WTC11 (cell line): ENCODE results near the gene B3GALT4. TPM values are rescaled to one million over a fixed set of nuclear protein-coding genes. Genes with fewer than 3 reads are reported as not detected.

Experiments used
- ATAC-seq: fragments of 200-7000 bp; cut with Tn5 transposase; 2 replicates; pipeline ENCODE4 v1.10.0; 2021; ENCODE audit warnings: mild to moderate bottlenecking, moderate library complexity
- CTCF ChIA-PET: fragments of 300-600 bp; sonication (Branson Sonifier 250); formaldehyde crosslinking; loops from one replicate; lab custom pipeline; 2021; ENCODE audit warnings: antibody characterized with exemption; lab: Charles Lee
- POLR2A ChIA-PET: fragments of 350-600 bp; sonication (Branson Sonifier 250); formaldehyde crosslinking; loops from one replicate; lab custom pipeline; 2021; ENCODE audit warnings: antibody characterized with exemption; lab: Charles Lee
- DNase-seq: peaks from one replicate; pipeline ENCODE4 v3.0.0; 2021; ENCODE audit warnings: low spot score
- H3K27ac Mint-ChIP-seq: 2 replicates; pipeline ENCODE4 v1.8.0; 2021; ENCODE audit warnings: mixed read lengths
- H3K27me3 Mint-ChIP-seq: 2 replicates; pipeline ENCODE4 v1.8.0; 2021; ENCODE audit warnings: low read depth, mild to moderate bottlenecking, moderate library complexity, mixed read lengths
- H3K36me3 Mint-ChIP-seq: 2 replicates; pipeline ENCODE4 v1.8.0; 2021; ENCODE audit warnings: mixed read lengths
- H3K4me1 Mint-ChIP-seq: 2 replicates; pipeline ENCODE4 v1.8.0; 2022; ENCODE audit warnings: mixed read lengths
- H3K4me3 Mint-ChIP-seq: 2 replicates; pipeline ENCODE4 v1.8.0; 2021; ENCODE audit warnings: mild to moderate bottlenecking, moderate library complexity, mixed read lengths
- H3K9me3 Mint-ChIP-seq: 2 replicates; pipeline ENCODE4 v1.8.0; 2021; ENCODE audit warnings: mixed read lengths
- CBFB ChIP-seq: sonication (generic); formaldehyde crosslinking; IDR thresholded peaks from 2 replicates; pipeline ENCODE4 v1.8.1; 2022; ENCODE audit warnings: mild to moderate bottlenecking, low read depth, missing genetic modification reagents
- FOXJ3 ChIP-seq: sonication (generic); formaldehyde crosslinking; IDR thresholded peaks from 2 replicates; pipeline ENCODE4 v1.9.0; 2021; ENCODE audit warnings: missing genetic modification reagents, mild to moderate bottlenecking, borderline replicate concordance
- FOXP1 ChIP-seq: sonication (generic); formaldehyde crosslinking; IDR thresholded peaks from 2 replicates; pipeline ENCODE4 v1.8.0; 2022; ENCODE audit warnings: missing genetic modification reagents, mild to moderate bottlenecking, moderate library complexity, borderline replicate concordance
- HMGA2 ChIP-seq: fragments of 250-450 bp; sonication (Bioruptor Pico); IDR thresholded peaks from 2 replicates; pipeline ENCODE4 v1.4.0; 2021; ENCODE audit warnings: mild to moderate bottlenecking, moderate library complexity
- JAZF1 ChIP-seq: fragments of 250-450 bp; sonication (Bioruptor Pico); IDR thresholded peaks from 2 replicates; pipeline ENCODE4 v1.9.0; 2021; ENCODE audit warnings: moderate library complexity, mild to moderate bottlenecking, inconsistent platforms
- NFATC4 ChIP-seq: fragments of 250-450 bp; sonication (Bioruptor Pico); IDR thresholded peaks from 2 replicates; pipeline ENCODE4 v1.9.0; 2021; ENCODE audit warnings: mild to moderate bottlenecking
- NFYB ChIP-seq: sonication (generic); formaldehyde crosslinking; conservative IDR thresholded peaks from 2 replicates; pipeline ENCODE4 v1.8.0; 2022; ENCODE audit warnings: low read depth, missing genetic modification reagents
- TEAD1 ChIP-seq: sonication (generic); formaldehyde crosslinking; IDR thresholded peaks from 2 replicates; pipeline ENCODE4 v1.8.0; 2022; ENCODE audit warnings: mild to moderate bottlenecking, missing genetic modification reagents
- ZNF232 ChIP-seq: sonication (generic); formaldehyde crosslinking; IDR thresholded peaks from 2 replicates; pipeline ENCODE4 v1.8.0; 2022; ENCODE audit warnings: mild to moderate bottlenecking, missing genetic modification reagents
- ZNF317 ChIP-seq: sonication (generic); formaldehyde crosslinking; IDR thresholded peaks from 2 replicates; pipeline ENCODE4 v1.8.1; 2023; ENCODE audit warnings: low read depth, mild to moderate bottlenecking, moderate library complexity, missing genetic modification reagents, borderline replicate concordance
- ZNF396 ChIP-seq: fragments of 250-450 bp; sonication (Bioruptor Pico); IDR thresholded peaks from 2 replicates; pipeline ENCODE4 v1.8.0; 2021; ENCODE audit warnings: mild to moderate bottlenecking, moderate library complexity, borderline replicate concordance
- total RNA-seq: library from RNA; stranded (reverse); gene quantifications from 3 replicates; pipeline ENCODE4 v1.2.3, GENCODE V29; 2021
- TF ChIP-seq, protein P1 (sequence below): fragments of 250-450 bp; sonication (Bioruptor Pico); IDR thresholded peaks from 2 replicates; pipeline ENCODE4 v1.9.0; 2021; ENCODE audit warnings: moderate library complexity, mild to moderate bottlenecking, inconsistent platforms, borderline replicate concordance
- TF ChIP-seq, protein P2 (sequence below): sonication (generic); formaldehyde crosslinking; IDR thresholded peaks from 2 replicates; pipeline ENCODE4 v1.8.1; 2022; ENCODE audit warnings: low read depth, missing genetic modification reagents, borderline replicate concordance
- TF ChIP-seq, protein P3 (sequence below): sonication (generic); formaldehyde crosslinking; IDR thresholded peaks from 2 replicates; pipeline ENCODE4 v1.8.0; 2023; ENCODE audit warnings: missing genetic modification reagents, mild to moderate bottlenecking, borderline replicate concordance
- TF ChIP-seq, protein P4 (sequence below): fragments of 250-450 bp; sonication (Bioruptor Pico); IDR thresholded peaks from 2 replicates; pipeline ENCODE4 v1.9.0; 2021; ENCODE audit warnings: mild to moderate bottlenecking

The B3GALT4 gene
- total RNA-seq, 1 experiment from 2014 or later: 4.1 TPM

DNA sequence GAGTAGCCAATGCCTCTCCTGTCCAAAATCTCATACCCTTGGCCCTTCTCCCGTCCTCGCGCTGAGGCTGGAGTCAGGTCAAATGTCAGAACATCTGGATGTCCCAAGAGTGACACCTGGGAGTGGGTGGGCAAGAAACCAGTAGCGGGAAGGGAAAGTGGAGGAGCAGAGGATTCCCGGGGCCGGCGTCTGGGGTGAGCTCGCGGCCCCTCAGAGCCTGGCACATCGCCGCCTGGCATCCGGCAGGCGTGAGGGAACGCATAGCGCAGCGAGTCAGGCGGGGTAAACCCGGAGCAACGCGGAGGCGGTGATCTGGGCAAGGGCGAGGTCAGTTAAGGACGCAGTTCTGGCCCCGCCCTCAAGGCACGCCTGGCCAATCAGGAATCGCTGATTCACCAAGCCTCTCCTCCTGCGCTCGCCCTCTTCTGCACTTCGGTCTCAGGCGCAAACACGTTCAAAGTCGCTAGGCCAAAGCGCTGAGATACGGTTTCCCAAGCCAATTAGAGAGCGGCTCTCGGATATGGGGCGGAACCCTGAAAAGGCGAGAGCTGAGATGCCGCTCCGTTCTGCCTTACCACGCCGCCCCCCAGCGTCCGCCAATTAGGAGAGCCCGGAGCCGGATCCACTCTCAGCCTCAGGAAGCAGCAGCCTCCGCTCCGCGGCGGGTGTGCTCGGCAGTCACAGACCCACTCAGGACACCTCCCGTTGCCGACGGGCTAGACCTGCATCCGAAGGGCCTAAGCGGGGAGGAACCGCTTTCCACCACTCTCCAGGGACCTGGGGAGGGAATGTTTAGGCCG is 27.8 kb upstream of the B3GALT4 start (continued):
- TF ChIP-seq HMGA2 (CRISPR knock-in tag) (no peak), ZNF232 (0 out of 2 replicates have a peak, but pooled peaks have one; percentile 39), NFYB (CRISPR knock-in tag) (peak; percentile 77), CBFB (CRISPR knock-in tag) (no peak), FOXJ3 (no peak), TEAD1 (no peak), JAZF1 (CRISPR knock-in tag) (no peak), NFATC4 (CRISPR knock-in tag) (no peak), ZNF396 (CRISPR knock-in tag) (no peak), ZNF317 (CRISPR knock-in tag) (no peak)
- TF ChIP-seq, protein P1, sequence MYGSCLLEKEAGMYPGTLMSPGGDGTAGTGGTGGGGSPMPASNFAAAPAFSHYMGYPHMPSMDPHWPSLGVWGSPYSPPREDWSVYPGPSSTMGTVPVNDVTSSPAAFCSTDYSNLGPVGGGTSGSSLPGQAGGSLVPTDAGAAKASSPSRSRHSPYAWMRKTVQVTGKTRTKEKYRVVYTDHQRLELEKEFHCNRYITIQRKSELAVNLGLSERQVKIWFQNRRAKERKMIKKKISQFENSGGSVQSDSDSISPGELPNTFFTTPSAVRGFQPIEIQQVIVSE: no peak
- TF ChIP-seq, protein P2, sequence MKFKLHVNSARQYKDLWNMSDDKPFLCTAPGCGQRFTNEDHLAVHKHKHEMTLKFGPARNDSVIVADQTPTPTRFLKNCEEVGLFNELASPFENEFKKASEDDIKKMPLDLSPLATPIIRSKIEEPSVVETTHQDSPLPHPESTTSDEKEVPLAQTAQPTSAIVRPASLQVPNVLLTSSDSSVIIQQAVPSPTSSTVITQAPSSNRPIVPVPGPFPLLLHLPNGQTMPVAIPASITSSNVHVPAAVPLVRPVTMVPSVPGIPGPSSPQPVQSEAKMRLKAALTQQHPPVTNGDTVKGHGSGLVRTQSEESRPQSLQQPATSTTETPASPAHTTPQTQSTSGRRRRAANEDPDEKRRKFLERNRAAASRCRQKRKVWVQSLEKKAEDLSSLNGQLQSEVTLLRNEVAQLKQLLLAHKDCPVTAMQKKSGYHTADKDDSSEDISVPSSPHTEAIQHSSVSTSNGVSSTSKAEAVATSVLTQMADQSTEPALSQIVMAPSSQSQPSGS: no peak
- TF ChIP-seq, protein P3, sequence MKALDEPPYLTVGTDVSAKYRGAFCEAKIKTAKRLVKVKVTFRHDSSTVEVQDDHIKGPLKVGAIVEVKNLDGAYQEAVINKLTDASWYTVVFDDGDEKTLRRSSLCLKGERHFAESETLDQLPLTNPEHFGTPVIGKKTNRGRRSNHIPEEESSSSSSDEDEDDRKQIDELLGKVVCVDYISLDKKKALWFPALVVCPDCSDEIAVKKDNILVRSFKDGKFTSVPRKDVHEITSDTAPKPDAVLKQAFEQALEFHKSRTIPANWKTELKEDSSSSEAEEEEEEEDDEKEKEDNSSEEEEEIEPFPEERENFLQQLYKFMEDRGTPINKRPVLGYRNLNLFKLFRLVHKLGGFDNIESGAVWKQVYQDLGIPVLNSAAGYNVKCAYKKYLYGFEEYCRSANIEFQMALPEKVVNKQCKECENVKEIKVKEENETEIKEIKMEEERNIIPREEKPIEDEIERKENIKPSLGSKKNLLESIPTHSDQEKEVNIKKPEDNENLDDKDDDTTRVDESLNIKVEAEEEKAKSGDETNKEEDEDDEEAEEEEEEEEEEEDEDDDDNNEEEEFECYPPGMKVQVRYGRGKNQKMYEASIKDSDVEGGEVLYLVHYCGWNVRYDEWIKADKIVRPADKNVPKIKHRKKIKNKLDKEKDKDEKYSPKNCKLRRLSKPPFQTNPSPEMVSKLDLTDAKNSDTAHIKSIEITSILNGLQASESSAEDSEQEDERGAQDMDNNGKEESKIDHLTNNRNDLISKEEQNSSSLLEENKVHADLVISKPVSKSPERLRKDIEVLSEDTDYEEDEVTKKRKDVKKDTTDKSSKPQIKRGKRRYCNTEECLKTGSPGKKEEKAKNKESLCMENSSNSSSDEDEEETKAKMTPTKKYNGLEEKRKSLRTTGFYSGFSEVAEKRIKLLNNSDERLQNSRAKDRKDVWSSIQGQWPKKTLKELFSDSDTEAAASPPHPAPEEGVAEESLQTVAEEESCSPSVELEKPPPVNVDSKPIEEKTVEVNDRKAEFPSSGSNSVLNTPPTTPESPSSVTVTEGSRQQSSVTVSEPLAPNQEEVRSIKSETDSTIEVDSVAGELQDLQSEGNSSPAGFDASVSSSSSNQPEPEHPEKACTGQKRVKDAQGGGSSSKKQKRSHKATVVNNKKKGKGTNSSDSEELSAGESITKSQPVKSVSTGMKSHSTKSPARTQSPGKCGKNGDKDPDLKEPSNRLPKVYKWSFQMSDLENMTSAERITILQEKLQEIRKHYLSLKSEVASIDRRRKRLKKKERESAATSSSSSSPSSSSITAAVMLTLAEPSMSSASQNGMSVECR (CRISPR knock-in tag): 0 out of 2 replicates have a peak, but pooled peaks have one; percentile 42

DNA sequence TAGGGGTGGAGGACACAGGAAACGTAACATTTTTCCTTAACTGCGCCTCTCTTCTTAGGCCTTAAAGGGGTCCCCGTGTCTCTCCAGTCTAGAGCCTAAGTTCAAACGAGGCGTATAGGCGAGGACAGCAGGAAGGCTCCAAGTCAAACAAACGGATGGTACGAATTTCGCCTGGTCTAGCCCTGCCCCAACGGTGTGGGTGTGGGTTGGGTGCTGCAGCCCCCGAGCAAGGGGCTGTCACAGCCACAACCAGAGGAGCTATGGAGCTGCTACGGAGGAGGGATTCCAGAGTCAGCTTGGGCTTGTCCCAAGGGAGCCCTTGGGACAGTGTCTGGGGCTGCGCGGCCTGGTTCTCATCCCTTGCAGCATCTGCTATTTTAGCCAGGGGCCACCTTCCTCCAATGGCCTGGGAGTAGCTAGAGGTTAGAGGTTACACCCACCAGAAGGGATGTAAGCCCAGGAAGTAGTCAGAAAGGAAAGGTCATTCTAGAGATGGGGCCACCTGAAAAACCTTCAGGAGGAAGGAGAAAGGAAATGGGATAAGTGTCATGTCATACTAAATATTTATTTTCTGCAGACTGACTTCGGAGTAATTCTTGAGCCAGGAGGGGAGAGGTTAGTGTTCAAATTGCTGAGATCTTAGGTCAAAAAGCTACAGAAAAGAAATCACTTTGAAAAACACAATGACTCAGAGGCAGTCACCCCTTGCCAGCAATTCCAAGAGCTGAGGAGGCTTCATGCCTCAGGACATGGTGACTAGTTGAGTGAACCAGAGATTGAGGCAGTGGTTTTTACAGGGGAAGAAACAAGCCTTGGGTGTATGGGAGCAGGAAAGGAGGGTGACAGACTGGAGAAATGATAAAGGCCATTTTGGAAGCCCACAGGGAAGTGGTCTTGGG is 26.9 kb upstream of the B3GALT4 start:
- POLR2A ChIA-PET: interaction anchor here (0.5 to 2.0 kb wide), 8 partner anchors 22 to 279 kb away, joined by 3 to 11 read pairs (median 4); partner anchors contain the start of genes B3GALT4, RPS18, RXRB and SLC39A7

More for the DNA sequence above, 26.9 kb upstream of the B3GALT4 start:
- no peak for TF ChIP-seq FOXP1
- TF ChIP-seq, protein P4, sequence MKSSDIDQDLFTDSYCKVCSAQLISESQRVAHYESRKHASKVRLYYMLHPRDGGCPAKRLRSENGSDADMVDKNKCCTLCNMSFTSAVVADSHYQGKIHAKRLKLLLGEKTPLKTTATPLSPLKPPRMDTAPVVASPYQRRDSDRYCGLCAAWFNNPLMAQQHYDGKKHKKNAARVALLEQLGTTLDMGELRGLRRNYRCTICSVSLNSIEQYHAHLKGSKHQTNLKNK (CRISPR knock-in tag): no peak
- TF ChIP-seq, all 79 proteins: peak for 0
- Mint-ChIP-seq H3K36me3 (peaks cover 15% of the 10 kb centered on the region), H3K27me3 (peaks cover 26% of the 10 kb centered on the region), H3K4me3 (peak overlapping the region; percentile 86), H3K4me1 (peaks cover 18% of the 10 kb centered on the region), H3K9me3 (no peaks in the 10 kb centered on the region), H3K27ac (peak overlapping the region; percentile 87)
- ATAC-seq (no peak; the same call in none of the 2 replicates), DNase-seq (no peak)
- CTCF ChIA-PET: interaction anchor here (1.0 to 5.2 kb wide), 21 partner anchors 10 to 266 kb away, joined by 3 to 83 read pairs (median 10); partner anchors contain the start of genes B3GALT4, HSD17B8, PFDN6 and RGL2
